Measurements from ENCODE around the gene SNRPA. TPM values are rescaled to one million over a fixed set of nuclear protein-coding genes. Genes with fewer than 3 reads are reported as not detected.

Gene SNRPA
- total and polyA plus RNA-seq, 2 of the 13 experiments (the other 11 are each of a cell fraction or from before 2014, with no cell fraction given) = 59.6 to 162 TPM

GRCh38 chr19:40797963-40798682, 47.1 kb downstream of the SNRPA start (continued):
- TF ChIP-seq ZBTB37 (CRISPR knock-in tag; IDR thresholded peaks at IDR 0.05) (no peak), ZKSCAN1 (IDR thresholded peaks at IDR 0.05; ENCODE audit: low read length) (0 out of 2 replicates have a peak, but pooled peaks have one; percentile 17), ZIK1 (CRISPR knock-in tag; IDR thresholded peaks at IDR 0.05; ENCODE audit: borderline replicate concordance, low read depth) (no peak), ZFAT (CRISPR knock-in tag; conservative IDR thresholded peaks at IDR 0.05) (no peak), ZNF136 (CRISPR knock-in tag; IDR thresholded peaks at IDR 0.05; ENCODE audit: low read depth) (no peak), ZNF710 (CRISPR knock-in tag; IDR thresholded peaks at IDR 0.05; ENCODE audit: borderline replicate concordance) (peak; percentile 72; the same call in 1 of the 2 replicates), ZBTB49 (CRISPR knock-in tag; IDR thresholded peaks at IDR 0.05; ENCODE audit: borderline replicate concordance) (no peak), HNRNPLL (IDR thresholded peaks at IDR 0.05; ENCODE audit: low read depth, low read length, poor library complexity, severe bottlenecking) (no peak), ZC3H4 (CRISPR knock-in tag; IDR thresholded peaks at IDR 0.05; ENCODE audit: borderline replicate concordance) (no peak), ZNF329 (CRISPR knock-in tag; IDR thresholded peaks at IDR 0.05; ENCODE audit: low read depth) (no peak), TSC22D2 (CRISPR knock-in tag; IDR thresholded peaks at IDR 0.05; ENCODE audit: borderline replicate concordance) (no peak), REL (CRISPR knock-in tag; conservative IDR thresholded peaks at IDR 0.05) (no peak), NPAS2 (CRISPR knock-in tag; IDR thresholded peaks at IDR 0.05; ENCODE audit: borderline replicate concordance) (no peak), ZMAT3 (CRISPR knock-in tag; conservative IDR thresholded peaks at IDR 0.05) (0 out of 2 replicates have a peak, but pooled peaks have one; percentile 66), ZNF326 (CRISPR knock-in tag; IDR thresholded peaks at IDR 0.05; ENCODE audit: borderline replicate concordance) (no peak), SMC3 (IDR thresholded peaks at IDR 0.05; ENCODE audit: low read length) (no peak; the same call in 1 of the 2 replicates), ZBTB42 (CRISPR knock-in tag; IDR thresholded peaks at IDR 0.05) (no peak), SKI (IDR thresholded peaks at IDR 0.05; ENCODE audit: partially characterized antibody) (peak; percentile 42), ZNF569 (CRISPR knock-in tag; IDR thresholded peaks at IDR 0.05; ENCODE audit: borderline replicate concordance) (no peak), HOXA9 (CRISPR knock-in tag; IDR thresholded peaks at IDR 0.05; ENCODE audit: borderline replicate concordance) (no peak), JDP2 (CRISPR knock-in tag; IDR thresholded peaks at IDR 0.05; ENCODE audit: borderline replicate concordance) (no peak), SP1 (IDR thresholded peaks at IDR 0.05) (no peak), SP1 (CRISPR knock-in tag; IDR thresholded peaks at IDR 0.05) (peak; percentile 80)

Measured in HepG2 (cell line).